Head of caudate nucleus (tissue), 42 donors: ENCODE measurements around the gene TGFBR3L.
"Not testable (repeated sequence)": the region's sequence is repeated elsewhere in the genome, so short reads cannot be mapped to it uniquely, and the experiment has no call there.

ENCODE experiments used
- DNase-seq, 42 donors: peaks; one replicate each; pipeline versions ENCODE4 v3.0.0 to v3.0.0-alpha.2; 2020 to 2021; ENCODE audit warnings: mixed read lengths in 7 of 42
- intact Hi-C: fragments of 100-400 bp; cut with DNase I; formaldehyde crosslinking; loops from one replicate; pipeline ENCODE4 v1.15.0; 2022

TGFBR3L gene

GRCh38 chr19:7923295-7924191 lies 8.9 kb downstream of the TGFBR3L start:
- intact Hi-C loops: no loop called here
- DNase-seq: peak in 40 of 42 donors; percentile 34 to 86 (median 62)

- DNase-seq: no peak
Measured at GRCh38 chr19:7924241-7924640, 9.6 kb downstream of the TGFBR3L start.

GRCh38 chr19:7924651-7925170 lies 10.1 kb downstream of the TGFBR3L start:
- intact Hi-C loops: no loop called here
- peak in 1 of 42 donors; percentile 32 for DNase-seq

More at GRCh38 chr19:7924241-7924640, 9.6 kb downstream of the TGFBR3L start:
- intact Hi-C loops: no loop called here

- intact Hi-C loops: no loop called here
- peak in 38 of 42 donors; percentile 51 to 86 (median 73) for DNase-seq
Measured at GRCh38 chr19:7925171-7925851, 10.7 kb downstream of the TGFBR3L start.

- DNase-seq: peak in 41 of 42 donors; percentile 38 to 89 (median 78)
- intact Hi-C loops: no loop called here
Measured at GRCh38 chr19:7926021-7926726, 11.5 kb downstream of the TGFBR3L start, which contains the start of gene CTXN1. Gene CTXN1 (minus strand): TSS chr19:7926135. CDS start chr19:7925538, 597 bp downstream.

GRCh38 chr19:7926727-7927604 lies 12.3 kb downstream of the TGFBR3L start:
- peak in 1 of 42 donors; percentile 14 for DNase-seq
- intact Hi-C loops: no loop called here

- intact Hi-C loops: no loop called here
- DNase-seq: no peak
Measured at GRCh38 chr19:7927605-7928333, 13.1 kb downstream of the TGFBR3L start.

GRCh38 chr19:7928334-7928706 lies 13.7 kb downstream of the TGFBR3L start:
- DNase-seq: no peak
- intact Hi-C loops: no loop called here

- peak in 4 of 42 donors; percentile 38 to 50 (median 46) for DNase-seq
- intact Hi-C loops: no loop called here
Measured at GRCh38 chr19:7928741-7929701, 14.4 kb downstream of the TGFBR3L start.

- peak in 19 of 42 donors; percentile 40 to 83 (median 62) for DNase-seq
- intact Hi-C loops: not testable (repeated sequence)
Measured at GRCh38 chr19:7930030-7930429, 15.4 kb downstream of the TGFBR3L start.

- DNase-seq: no peak
- intact Hi-C loops: no loop called here
Measured at GRCh38 chr19:7930765-7931164, 16.1 kb downstream of the TGFBR3L start.

GRCh38 chr19:7931221-7932061 lies 16.8 kb downstream of the TGFBR3L start:
- intact Hi-C loops: no loop called here
- DNase-seq: peak in 26 of 42 donors; percentile 37 to 84 (median 62)

GRCh38 chr19:7932276-7932929 lies 17.8 kb downstream of the TGFBR3L start:
- peak in 1 of 42 donors; percentile 10 for DNase-seq
- intact Hi-C loops: no loop called here

- intact Hi-C loops: no loop called here
- peak in 1 of 42 donors; percentile 13 for DNase-seq
Measured at GRCh38 chr19:7932930-7933300, 18.3 kb downstream of the TGFBR3L start.

GRCh38 chr19:7933411-7933810 lies 18.8 kb downstream of the TGFBR3L start:
- DNase-seq: no peak
- intact Hi-C loops: no loop called here
